Mesenchymal stem cell (in vitro differentiated cells and primary cell): ENCODE measurements around the gene SRSF11.

Source experiments
- DNase-seq: peaks from one replicate; pipeline ENCODE4 v3.0.0-alpha.2; 2013
- H2AFZ ChIP-seq: one replicate; pipeline ENCODE4 v1.6.1; 2013; ENCODE audit warnings: low read depth, mild to moderate bottlenecking, control low read depth, inconsistent platforms, low read length, moderate library complexity
- H2AK5ac ChIP-seq: 2 replicates; pipeline ENCODE4 v1.6.1; 2013; ENCODE audit warnings: low read length, moderate library complexity, mild to moderate bottlenecking, inconsistent platforms; ENCODE audit not compliant: severe bottlenecking
- H2BK120ac ChIP-seq: one replicate; pipeline ENCODE4 v1.6.1; 2013; ENCODE audit warnings: low read depth, mild to moderate bottlenecking, inconsistent platforms, low read length, moderate library complexity
- H2BK12ac ChIP-seq, 2 experiments: one replicate each; pipeline ENCODE4 v1.6.1; 2013; ENCODE audit warnings: inconsistent platforms in 2 of 2, low read length in 2 of 2, mild to moderate bottlenecking in 2 of 2, moderate library complexity in 2 of 2, control low read depth in 1 of 2
- H2BK15ac ChIP-seq: one replicate; pipeline ENCODE4 v1.6.1; 2013; ENCODE audit warnings: mild to moderate bottlenecking, low read depth, inconsistent platforms; ENCODE audit not compliant: poor library complexity, severe bottlenecking
- H2BK5ac ChIP-seq: 2 replicates; pipeline ENCODE4 v1.6.1; 2013; ENCODE audit warnings: low read depth, mild to moderate bottlenecking, low read length, control low read depth, inconsistent platforms; ENCODE audit not compliant: poor library complexity, severe bottlenecking
- H3K14ac ChIP-seq, 2 experiments: one replicate each; pipeline ENCODE4 v1.6.1; 2013; ENCODE audit warnings: inconsistent platforms in 2 of 2, low read length in 2 of 2, control low read depth in 1 of 2, mild to moderate bottlenecking in 1 of 2, moderate library complexity in 1 of 2
- H3K18ac ChIP-seq, 2 experiments: one replicate each; pipeline ENCODE4 v1.6.1; 2013; ENCODE audit warnings: inconsistent platforms in 2 of 2, low read length in 2 of 2, control low read depth in 1 of 2, low read depth in 1 of 2, mild to moderate bottlenecking in 1 of 2
- H3K23ac ChIP-seq, 2 experiments: one replicate each; pipeline ENCODE4 v1.6.1; 2013; ENCODE audit warnings: inconsistent platforms in 2 of 2, low read length in 2 of 2, mild to moderate bottlenecking in 2 of 2, moderate library complexity in 2 of 2, control low read depth in 1 of 2
- H3K27ac ChIP-seq: 2 replicates; pipeline ENCODE4 v1.5.1; 2013; ENCODE audit warnings: mild to moderate bottlenecking, moderate library complexity, low read length, control low read depth, inconsistent platforms; ENCODE audit not compliant: poor library complexity, severe bottlenecking
- H3K27me3 ChIP-seq, 2 experiments: 2 replicates each; pipeline versions ENCODE4 v1.6.1 to v1.7.0; 2013; ENCODE audit warnings: low read length in 2 of 2, mild to moderate bottlenecking in 2 of 2, moderate library complexity in 2 of 2, control low read depth in 1 of 2, inconsistent platforms in 1 of 2; ENCODE audit not compliant: control insufficient read depth in 1 of 2, insufficient read depth in 1 of 2
- H3K36me3 ChIP-seq, 2 experiments: 2 replicates each; pipeline versions ENCODE4 v1.6.1 to v1.7.0; 2013; ENCODE audit warnings: low read length in 2 of 2, control low read depth in 1 of 2, inconsistent platforms in 1 of 2, low read depth in 1 of 2, mild to moderate bottlenecking in 1 of 2; ENCODE audit not compliant: insufficient read depth in 2 of 2, control insufficient read depth in 1 of 2
- H3K4ac ChIP-seq, 2 experiments: one replicate each; pipeline ENCODE4 v1.6.1; 2013; ENCODE audit warnings: inconsistent platforms in 2 of 2, low read length in 2 of 2, mild to moderate bottlenecking in 2 of 2, moderate library complexity in 2 of 2, control low read depth in 1 of 2, low read depth in 1 of 2
- H3K4me1 ChIP-seq: 2 replicates; pipeline ENCODE4 v1.6.1; 2013; ENCODE audit warnings: low read depth, low read length, control low read depth; ENCODE audit not compliant: control insufficient read depth, insufficient read depth
- H3K4me2 ChIP-seq: 2 replicates; pipeline ENCODE4 v1.6.1; 2013; ENCODE audit warnings: low read length, mild to moderate bottlenecking, inconsistent platforms; ENCODE audit not compliant: poor library complexity, severe bottlenecking
- H3K4me3 ChIP-seq, 2 experiments: 2 replicates each; pipeline versions ENCODE4 v1.5.1 to v1.7.0; 2013; ENCODE audit warnings: low read length in 2 of 2, mild to moderate bottlenecking in 2 of 2, control low read depth in 1 of 2, low read depth in 1 of 2; ENCODE audit not compliant: insufficient read depth in 1 of 2
- H3K79me1 ChIP-seq: replicated peaks from 2 replicates; pipeline ENCODE4 v1.6.1; 2013; ENCODE audit warnings: mild to moderate bottlenecking, control low read depth, low read length, inconsistent platforms; ENCODE audit not compliant: poor library complexity, severe bottlenecking
- H3K9ac ChIP-seq: 2 replicates; pipeline ENCODE4 v1.7.0; 2013; ENCODE audit warnings: mild to moderate bottlenecking, low read length, moderate library complexity
- H3K9me3 ChIP-seq: 2 replicates; pipeline ENCODE4 v1.7.0; 2013; ENCODE audit warnings: mild to moderate bottlenecking, low read length; ENCODE audit not compliant: control insufficient read depth
- H4K8ac ChIP-seq: one replicate; pipeline ENCODE4 v1.6.1; 2013; ENCODE audit warnings: inconsistent platforms, mild to moderate bottlenecking, low read length, moderate library complexity
- H4K91ac ChIP-seq: one replicate; pipeline ENCODE4 v1.6.1; 2013; ENCODE audit warnings: mild to moderate bottlenecking, low read length, inconsistent platforms
- WGBS: methylation state at CpG from one replicate; pipeline ENCODE4 v1.1.7; 2013; ENCODE audit warnings: mixed read lengths; 5-methylcytosine and 5-hydroxymethylcytosine counted together

The SRSF11 gene

DNA sequence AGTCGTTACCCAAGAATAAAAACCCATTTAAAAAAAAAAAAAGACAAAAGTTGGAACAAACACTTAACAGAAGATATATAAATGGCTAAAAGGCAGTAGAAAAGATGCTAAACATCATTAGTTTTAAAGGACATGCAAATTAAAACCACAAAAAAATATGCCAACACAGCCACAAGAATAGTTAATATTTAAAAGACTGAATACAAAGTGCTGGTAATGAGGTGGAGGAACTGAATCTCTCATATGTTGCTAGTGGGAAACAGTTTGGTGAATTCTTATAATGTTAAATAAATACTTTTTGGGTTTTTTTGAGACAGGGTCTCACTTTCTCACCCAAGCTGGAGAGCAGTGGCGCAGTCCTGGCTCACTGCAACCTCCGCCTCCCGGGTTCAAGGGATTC is 25.8 kb upstream of the SRSF11 start:
- Histone ChIP-seq H3K4me1 (peaks cover 2% of the 10 kb centered on the region), H3K4me2 (no peak overlapping the region), H3K79me1 (peaks cover 10% of the 10 kb centered on the region), H3K14ac (no peak overlapping the region), H4K91ac (no peak overlapping the region), H2BK15ac (no peak overlapping the region), H3K36me3 (peaks cover 0 to 3% of the 10 kb centered on the region in 2 experiments), H3K4ac (no peak overlapping the region), H3K18ac (no peak overlapping the region), H3K9ac (no peak overlapping the region), H3K9me3 (no peaks in the 10 kb centered on the region), H3K4me3 (no peak overlapping the region), H3K23ac (no peak overlapping the region), H3K27me3 (no peaks in the 10 kb centered on the region), H2BK120ac (no peak overlapping the region), H2BK5ac (no peak overlapping the region), H2AFZ (no peak overlapping the region), H3K27ac (no peak overlapping the region), H4K8ac (no peak overlapping the region), H2AK5ac (no peak overlapping the region), H2BK12ac (no peak overlapping the region)
- WGBS: 95% methylated on average over 3 of the region's 4 CpGs
- DNase-seq: no peak

- Histone ChIP-seq H3K23ac (no peak overlapping the region), H4K91ac (no peak overlapping the region), H3K79me1 (peaks cover 10% of the 10 kb centered on the region), H3K4me1 (peaks cover 2% of the 10 kb centered on the region), H4K8ac (no peak overlapping the region), H3K27me3 (no peaks in the 10 kb centered on the region), H2BK120ac (no peak overlapping the region), H3K14ac (no peak overlapping the region), H3K4me2 (no peak overlapping the region), H2BK5ac (no peak overlapping the region), H3K4me3 (no peak overlapping the region), H3K27ac (no peak overlapping the region), H3K9ac (no peak overlapping the region), H2AK5ac (no peak overlapping the region), H2AFZ (no peak overlapping the region), H2BK12ac (no peak overlapping the region), H3K18ac (no peak overlapping the region), H3K4ac (no peak overlapping the region), H2BK15ac (no peak overlapping the region), H3K36me3 (peaks cover 0 to 3% of the 10 kb centered on the region in 2 experiments), H3K9me3 (no peaks in the 10 kb centered on the region)
- DNase-seq: no peak
- 100% methylated on average over 2 of the region's 3 CpGs for WGBS
These were observed 24.8 kb upstream of the SRSF11 start for GRCh38 chr1:70196333-70196732.

DNA sequence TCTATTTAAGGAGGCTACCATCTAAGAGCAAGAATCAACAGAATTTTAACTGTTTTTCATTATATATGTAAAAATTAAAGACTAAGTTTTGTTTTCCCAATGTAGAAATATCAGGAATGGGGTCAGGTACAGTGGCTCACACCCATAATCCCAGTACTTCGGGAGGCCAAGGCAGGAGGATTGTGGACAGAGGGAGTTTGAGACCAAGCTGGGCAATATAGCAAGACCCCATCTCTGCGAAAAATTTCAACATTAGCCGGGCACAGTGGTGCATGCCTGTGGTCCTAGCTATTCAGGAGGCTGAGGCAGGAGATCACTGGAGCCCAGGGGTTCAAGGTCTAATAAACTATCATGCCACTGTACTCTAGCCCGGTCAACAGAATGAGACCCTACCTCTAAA is 21.1 kb upstream of the SRSF11 start:
- no peak for DNase-seq
- Histone ChIP-seq H3K36me3 (peaks cover 0 to 3% of the 10 kb centered on the region in 2 experiments), H4K8ac (no peak overlapping the region), H3K23ac (no peak overlapping the region), H3K79me1 (peaks cover 10% of the 10 kb centered on the region), H4K91ac (no peak overlapping the region), H2BK5ac (no peak overlapping the region), H3K27ac (no peak overlapping the region), H3K27me3 (no peaks in the 10 kb centered on the region), H2BK120ac (no peak overlapping the region), H2BK12ac (no peak overlapping the region), H3K4ac (no peak overlapping the region), H3K9me3 (no peaks in the 10 kb centered on the region), H2AFZ (no peak overlapping the region), H2AK5ac (no peak overlapping the region), H3K4me1 (peaks cover 4% of the 10 kb centered on the region), H3K4me2 (no peak overlapping the region), H2BK15ac (no peak overlapping the region), H3K14ac (no peak overlapping the region), H3K18ac (no peak overlapping the region), H3K4me3 (no peak overlapping the region), H3K9ac (no peak overlapping the region)
- 90% methylated on average over 3 of the region's 4 CpGs for WGBS

- Histone ChIP-seq H2BK120ac (no peak overlapping the region), H3K14ac (no peak overlapping the region), H3K27me3 (no peaks in the 10 kb centered on the region), H4K8ac (no peak overlapping the region), H3K4me3 (no peak overlapping the region), H2BK12ac (no peak overlapping the region), H3K36me3 (peaks cover 0 to 3% of the 10 kb centered on the region in 2 experiments), H2BK5ac (no peak overlapping the region), H3K79me1 (peaks cover 10% of the 10 kb centered on the region), H3K4me2 (no peak overlapping the region), H3K9me3 (no peaks in the 10 kb centered on the region), H3K4ac (no peak overlapping the region), H4K91ac (no peak overlapping the region), H3K18ac (no peak overlapping the region), H2AFZ (no peak overlapping the region), H3K23ac (no peak overlapping the region), H3K4me1 (peaks cover 2% of the 10 kb centered on the region), H3K9ac (no peak overlapping the region), H3K27ac (no peak overlapping the region), H2AK5ac (no peak overlapping the region), H2BK15ac (no peak overlapping the region)
- DNase-seq: no peak
- WGBS: 66% methylated on average over 1 of the region's 2 CpGs
These were observed 18.9 kb upstream of the SRSF11 start for GRCh38 chr1:70202173-70202758.
